ENCODE results near the gene CDH2. TPM values are rescaled to one million over a fixed set of nuclear protein-coding genes. Genes with fewer than 3 reads are reported as not detected.

Gene CDH2
- polyA plus RNA-seq, 1 donor from 2014 or later: 199 TPM

DNA sequence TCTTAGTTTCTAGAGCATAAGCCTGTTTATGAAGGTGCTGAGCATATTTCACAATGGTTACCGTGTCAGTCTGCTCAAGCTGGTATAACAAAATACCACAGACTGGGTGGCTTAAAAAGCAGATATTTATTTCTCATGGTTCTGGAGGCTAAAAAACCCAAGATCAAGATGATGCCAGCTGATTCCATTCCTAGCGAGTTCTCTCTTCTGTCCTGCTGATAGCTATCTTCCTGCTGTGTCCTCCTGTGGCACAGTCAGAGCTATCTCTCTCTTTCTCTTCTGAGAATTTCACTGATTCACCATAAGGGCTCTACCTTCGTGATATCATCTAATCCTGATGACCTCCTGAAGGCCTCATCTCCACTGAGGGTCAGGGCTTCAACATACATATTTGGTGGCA, 273.0 kb downstream of the CDH2 start:
- H4K20me1 ChIP-seq (ENCODE audit: insufficient read depth): no peaks in the 10 kb centered on the region
- no peaks in the 10 kb centered on the region for H3K27me3 ChIP-seq (ENCODE audit: insufficient read depth, low read depth, low read length)
- H3F3A ChIP-seq (ENCODE audit: insufficient read depth, low read length, poor library complexity, severe bottlenecking): no peaks in the 10 kb centered on the region
- no peak overlapping the region for H2AFZ ChIP-seq (ENCODE audit: low read depth, low read length)
- H3K79me2 ChIP-seq (replicated peaks; ENCODE audit: insufficient read depth, low read length): no peaks in the 10 kb centered on the region
- TF ChIP-seq POLR2AphosphoS5 (IDR thresholded peaks at IDR 0.05) (no peak), TAF1 (IDR thresholded peaks at IDR 0.05; ENCODE audit: low read depth) (no peak)
- TF ChIP-seq, protein P1, sequence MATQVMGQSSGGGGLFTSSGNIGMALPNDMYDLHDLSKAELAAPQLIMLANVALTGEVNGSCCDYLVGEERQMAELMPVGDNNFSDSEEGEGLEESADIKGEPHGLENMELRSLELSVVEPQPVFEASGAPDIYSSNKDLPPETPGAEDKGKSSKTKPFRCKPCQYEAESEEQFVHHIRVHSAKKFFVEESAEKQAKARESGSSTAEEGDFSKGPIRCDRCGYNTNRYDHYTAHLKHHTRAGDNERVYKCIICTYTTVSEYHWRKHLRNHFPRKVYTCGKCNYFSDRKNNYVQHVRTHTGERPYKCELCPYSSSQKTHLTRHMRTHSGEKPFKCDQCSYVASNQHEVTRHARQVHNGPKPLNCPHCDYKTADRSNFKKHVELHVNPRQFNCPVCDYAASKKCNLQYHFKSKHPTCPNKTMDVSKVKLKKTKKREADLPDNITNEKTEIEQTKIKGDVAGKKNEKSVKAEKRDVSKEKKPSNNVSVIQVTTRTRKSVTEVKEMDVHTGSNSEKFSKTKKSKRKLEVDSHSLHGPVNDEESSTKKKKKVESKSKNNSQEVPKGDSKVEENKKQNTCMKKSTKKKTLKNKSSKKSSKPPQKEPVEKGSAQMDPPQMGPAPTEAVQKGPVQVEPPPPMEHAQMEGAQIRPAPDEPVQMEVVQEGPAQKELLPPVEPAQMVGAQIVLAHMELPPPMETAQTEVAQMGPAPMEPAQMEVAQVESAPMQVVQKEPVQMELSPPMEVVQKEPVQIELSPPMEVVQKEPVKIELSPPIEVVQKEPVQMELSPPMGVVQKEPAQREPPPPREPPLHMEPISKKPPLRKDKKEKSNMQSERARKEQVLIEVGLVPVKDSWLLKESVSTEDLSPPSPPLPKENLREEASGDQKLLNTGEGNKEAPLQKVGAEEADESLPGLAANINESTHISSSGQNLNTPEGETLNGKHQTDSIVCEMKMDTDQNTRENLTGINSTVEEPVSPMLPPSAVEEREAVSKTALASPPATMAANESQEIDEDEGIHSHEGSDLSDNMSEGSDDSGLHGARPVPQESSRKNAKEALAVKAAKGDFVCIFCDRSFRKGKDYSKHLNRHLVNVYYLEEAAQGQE (IDR thresholded peaks at IDR 0.05; ENCODE audit: borderline replicate concordance): no peak
- H3K4me2 ChIP-seq (ENCODE audit: low read length): no peak overlapping the region
- H3K27ac ChIP-seq (ENCODE audit: low read length): no peak overlapping the region
- no peak overlapping the region for H3K4me3 ChIP-seq (ENCODE audit: low read length)
- no peaks in the 10 kb centered on the region for H3K9me3 ChIP-seq (ENCODE audit: low read length)
- no peaks in the 10 kb centered on the region for H3K9me2 ChIP-seq (ENCODE audit: insufficient read depth, low read length)
- H3K9ac ChIP-seq (ENCODE audit: low read length): no peak overlapping the region
- no peaks in the 10 kb centered on the region for H3K36me3 ChIP-seq (ENCODE audit: insufficient read depth, low read length)

DNA sequence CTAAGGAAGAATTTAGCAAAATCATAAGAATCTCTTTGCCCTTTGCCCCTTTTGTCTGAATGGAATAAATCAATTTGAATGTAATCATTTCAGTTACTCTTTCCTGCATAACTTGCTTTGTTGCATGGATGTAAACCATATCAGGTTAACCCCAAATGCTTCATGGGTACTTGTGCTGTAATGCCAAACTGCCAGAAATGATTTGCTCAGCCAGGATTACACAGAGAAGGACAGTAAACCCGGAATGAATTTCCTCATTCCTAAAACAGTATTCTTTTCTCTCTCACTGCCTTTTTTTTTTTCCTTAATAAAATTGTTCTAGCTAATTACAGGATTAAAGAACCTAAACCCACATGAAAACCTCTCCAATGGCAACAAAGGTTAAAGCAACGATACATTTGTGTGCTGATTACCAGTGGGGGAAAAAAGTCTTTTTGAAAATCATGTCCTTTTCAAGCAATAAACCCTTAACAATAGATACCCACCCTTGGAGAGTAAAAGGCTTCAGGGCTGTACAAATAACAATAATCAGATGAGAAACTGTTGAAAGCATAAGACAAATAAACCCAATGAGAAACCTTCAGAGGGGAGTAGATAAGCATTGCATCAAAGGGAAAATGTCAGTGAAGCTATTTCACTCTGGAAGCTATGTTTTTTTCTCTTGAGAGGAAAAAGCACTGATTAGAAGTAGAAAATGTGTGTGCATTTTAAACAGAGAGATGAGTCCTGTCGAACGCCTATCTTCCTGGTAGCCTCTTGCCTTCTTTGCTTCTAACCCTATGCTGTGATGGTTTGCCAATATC, 275.3 kb downstream of the CDH2 start:
- Histone ChIP-seq H3K9me2 (ENCODE audit: insufficient read depth, low read length) (no peaks in the 10 kb centered on the region), H3K4me2 (ENCODE audit: low read length) (no peak overlapping the region), H3K4me3 (ENCODE audit: low read length) (no peak overlapping the region), H3K79me2 (replicated peaks; ENCODE audit: insufficient read depth, low read length) (no peaks in the 10 kb centered on the region), H3K27ac (ENCODE audit: low read length) (no peak overlapping the region), H4K20me1 (ENCODE audit: insufficient read depth) (no peaks in the 10 kb centered on the region), H3K9ac (ENCODE audit: low read length) (no peak overlapping the region), H2AFZ (ENCODE audit: low read depth, low read length) (no peak overlapping the region), H3K27me3 (ENCODE audit: insufficient read depth, low read depth, low read length) (no peaks in the 10 kb centered on the region), H3F3A (ENCODE audit: insufficient read depth, low read length, poor library complexity, severe bottlenecking) (no peaks in the 10 kb centered on the region), H3K9me3 (ENCODE audit: low read length) (no peaks in the 10 kb centered on the region), H3K36me3 (ENCODE audit: insufficient read depth, low read length) (no peaks in the 10 kb centered on the region)
- no peak for TF ChIP-seq SMC3 (conservative IDR thresholded peaks at IDR 0.05; ENCODE audit: poor library complexity)
- TF ChIP-seq, protein P2, sequence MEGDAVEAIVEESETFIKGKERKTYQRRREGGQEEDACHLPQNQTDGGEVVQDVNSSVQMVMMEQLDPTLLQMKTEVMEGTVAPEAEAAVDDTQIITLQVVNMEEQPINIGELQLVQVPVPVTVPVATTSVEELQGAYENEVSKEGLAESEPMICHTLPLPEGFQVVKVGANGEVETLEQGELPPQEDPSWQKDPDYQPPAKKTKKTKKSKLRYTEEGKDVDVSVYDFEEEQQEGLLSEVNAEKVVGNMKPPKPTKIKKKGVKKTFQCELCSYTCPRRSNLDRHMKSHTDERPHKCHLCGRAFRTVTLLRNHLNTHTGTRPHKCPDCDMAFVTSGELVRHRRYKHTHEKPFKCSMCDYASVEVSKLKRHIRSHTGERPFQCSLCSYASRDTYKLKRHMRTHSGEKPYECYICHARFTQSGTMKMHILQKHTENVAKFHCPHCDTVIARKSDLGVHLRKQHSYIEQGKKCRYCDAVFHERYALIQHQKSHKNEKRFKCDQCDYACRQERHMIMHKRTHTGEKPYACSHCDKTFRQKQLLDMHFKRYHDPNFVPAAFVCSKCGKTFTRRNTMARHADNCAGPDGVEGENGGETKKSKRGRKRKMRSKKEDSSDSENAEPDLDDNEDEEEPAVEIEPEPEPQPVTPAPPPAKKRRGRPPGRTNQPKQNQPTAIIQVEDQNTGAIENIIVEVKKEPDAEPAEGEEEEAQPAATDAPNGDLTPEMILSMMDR (IDR thresholded peaks at IDR 0.05; ENCODE audit: poor library complexity, severe bottlenecking): no peak
- no peak for TF ChIP-seq RAD21 (conservative IDR thresholded peaks at IDR 0.05)
- no peak for TF ChIP-seq EP300 (conservative IDR thresholded peaks at IDR 0.05; ENCODE audit: poor library complexity, severe bottlenecking)
- no peak for TF ChIP-seq POLR2AphosphoS5 (IDR thresholded peaks at IDR 0.05)
- no peak for TF ChIP-seq EZH2 (IDR thresholded peaks at IDR 0.05; ENCODE audit: borderline replicate concordance, insufficient read depth, low read length, poor library complexity, severe bottlenecking)
- TF ChIP-seq, protein P1 (IDR thresholded peaks at IDR 0.05; ENCODE audit: borderline replicate concordance): no peak
- TF ChIP-seq MXI1 (conservative IDR thresholded peaks at IDR 0.05; ENCODE audit: poor library complexity, severe bottlenecking): no peak
- TF ChIP-seq TAF1 (IDR thresholded peaks at IDR 0.05; ENCODE audit: low read depth): no peak
